Esophagus squamous epithelium (tissue), 5 donors: Measurements from ENCODE around the gene KLHL21. TPM values are rescaled to one million over a fixed set of nuclear protein-coding genes. Genes with fewer than 3 reads are reported as not detected.

ENCODE experiments used
- DNase-seq: peaks from one replicate; lab custom pipeline; 2025; lab: John Stamatoyannopoulos, UW
- H3K27ac ChIP-seq, 4 donors: fragments of 200-600 bp; sonication (generic); one replicate each; pipeline ENCODE4 v1.5.1; 2016 to 2019; ENCODE audit warnings: mild to moderate bottlenecking in 1 of 4
- H3K27me3 ChIP-seq, 4 donors: fragments of 200-600 bp; sonication (generic); 1 replicate in 3 of 4; 2 replicates in 1 of 4; pipeline versions ENCODE4 v1.5.1 to v1.6.0; 2017 to 2021; ENCODE audit warnings: antibody characterized with exemption in 1 of 4
- H3K36me3 ChIP-seq, 3 donors: fragments of 200-600 bp; sonication (generic); one replicate each; pipeline ENCODE4 v1.5.1; 2016 to 2019
- H3K4me1 ChIP-seq, 3 donors: fragments of 200-600 bp; sonication (generic); one replicate each; pipeline ENCODE4 v1.5.1; 2017 to 2019
- H3K4me3 ChIP-seq, 4 donors: fragments of 200-600 bp; sonication (generic); 1 replicate in 3 of 4; 2 replicates in 1 of 4; pipeline ENCODE4 v1.5.1; 2016 to 2019; ENCODE audit warnings: mild to moderate bottlenecking in 2 of 4, moderate library complexity in 1 of 4
- H3K9me3 ChIP-seq, 3 donors: fragments of 200-600 bp; sonication (generic); one replicate each; pipeline ENCODE4 v1.5.1; 2016 to 2019
- CTCF ChIP-seq, 6 experiments: fragments of 450-650 bp in 4 of 6; fragments of 200-600 bp in 2 of 6; sonication (generic) in 2 of 6; IDR thresholded peaks; one replicate each; pipeline ENCODE4 v1.5.1; 2016 to 2019; ENCODE audit warnings: antibody characterized with exemption in 6 of 6, mild to moderate bottlenecking in 4 of 6, moderate library complexity in 4 of 6
- POLR2A ChIP-seq, 4 donors: fragments of 450-650 bp; IDR thresholded peaks; one replicate each; pipeline ENCODE4 v1.6.1; 2017; ENCODE audit warnings: antibody characterized with exemption in 4 of 4, mild to moderate bottlenecking in 4 of 4, moderate library complexity in 3 of 4
- WGBS, 2 donors: methylation state at CpG; one replicate each; pipeline ENCODE4 v1.1.5; 2018; 5-methylcytosine and 5-hydroxymethylcytosine counted together
- intact Hi-C: fragments of 100-400 bp; cut with DNase I; formaldehyde crosslinking; loops from one replicate; pipeline ENCODE4 v1.15.0; 2022
- total RNA-seq, 4 donors: library from RNA; depleted of rRNA; stranded (reverse); fragments of >200 nt; gene quantifications; one replicate each; pipeline ENCODE4 v1.1.0, GENCODE V29; 2016
- donor health status: DM: yes; HTN: yes; CAD: no.

KLHL21 gene
- total RNA-seq, 4 donors from 2014 or later = 45.9 to 68.1 (median 55.1) TPM

- H3K9me3 ChIP-seq = no peaks in the 10 kb centered on the region
- 75 to 76% methylated on average over 8 to 21 of the region's 29 CpGs for WGBS, 2 donors
- no peak for DNase-seq
- peaks cover 0 to 23% (median 7%) of the 10 kb centered on the region in 3 donors for H3K4me1 ChIP-seq
- H3K27ac ChIP-seq = peak overlapping the region in 2 of 4 donors; percentile 9 to 25
- no peaks in the 10 kb centered on the region for H3K27me3 ChIP-seq
- intact Hi-C loops = no loop called here
- TF ChIP-seq CTCF (IDR thresholded peaks at IDR 0.05) (peak in 5 of 6 experiments; percentile 40 to 66 (median 45)), POLR2A (IDR thresholded peaks at IDR 0.05) (no peak)
- peaks cover 27 to 100% (median 30%) of the 10 kb centered on the region in 3 donors for H3K36me3 ChIP-seq
- no peak overlapping the region for H3K4me3 ChIP-seq
Observed at GRCh38 chr1:6634371-6635052, 31.8 kb upstream of the KLHL21 start.

GRCh38 chr1:6632588-6633514, 30.2 kb upstream of the KLHL21 start:
- no peak overlapping the region for H3K27ac ChIP-seq
- WGBS, 2 donors = 77% methylated on average over 13 of the region's 30 CpGs; no CpG with 5 or more reads in 1 of the 2 donors
- intact Hi-C loops = no loop called here
- H3K9me3 ChIP-seq = no peaks in the 10 kb centered on the region
- peaks cover 0 to 19% (median 5%) of the 10 kb centered on the region in 3 donors for H3K4me1 ChIP-seq
- no peak for TF ChIP-seq POLR2A (IDR thresholded peaks at IDR 0.05)
- H3K4me3 ChIP-seq = no peak overlapping the region
- no peak for DNase-seq
- H3K36me3 ChIP-seq = peaks cover 28 to 100% (median 29%) of the 10 kb centered on the region in 3 donors
- no peaks in the 10 kb centered on the region for H3K27me3 ChIP-seq

- Histone ChIP-seq H3K27ac (no peak overlapping the region), H3K9me3 (no peaks in the 10 kb centered on the region), H3K4me3 (no peak overlapping the region), H3K4me1 (peaks cover 7 to 29% (median 8%) of the 10 kb centered on the region in 3 donors), H3K27me3 (no peaks in the 10 kb centered on the region), H3K36me3 (peaks cover 15 to 96% (median 22%) of the 10 kb centered on the region in 3 donors)
- intact Hi-C loops = no loop called here
- 98 to 100% methylated on average over 1 to 7 of the region's 8 CpGs for WGBS, 2 donors
- DNase-seq = no peak
- TF ChIP-seq POLR2A (IDR thresholded peaks at IDR 0.05) (no peak), CTCF (IDR thresholded peaks at IDR 0.05) (no peak)
Observed at GRCh38 chr1:6631058-6631457, 28.4 kb upstream of the KLHL21 start.

- H3K36me3 ChIP-seq = peaks cover 15 to 86% (median 22%) of the 10 kb centered on the region in 3 donors
- no peak for TF ChIP-seq POLR2A (IDR thresholded peaks at IDR 0.05)
- TF ChIP-seq CTCF (IDR thresholded peaks at IDR 0.05) = no peak
- no peaks in the 10 kb centered on the region for H3K27me3 ChIP-seq
- no peaks in the 10 kb centered on the region for H3K9me3 ChIP-seq
- DNase-seq = no peak
- 83 to 95% methylated on average over 4 to 6 of the region's 8 CpGs for WGBS, 2 donors
- no peak overlapping the region for H3K4me3 ChIP-seq
- intact Hi-C loops = no loop called here
- H3K27ac ChIP-seq = no peak overlapping the region
- peaks cover 10 to 34% (median 11%) of the 10 kb centered on the region in 3 donors for H3K4me1 ChIP-seq
Observed at GRCh38 chr1:6630027-6630426, 27.4 kb upstream of the KLHL21 start.

GRCh38 chr1:6628971-6629479, 26.4 kb upstream of the KLHL21 start:
- intact Hi-C loops = loop anchor here (10.0 kb wide), 1 partner anchor 74 kb away; the partner anchor contains the start of genes NOL9 and TAS1R1
- H3K36me3 ChIP-seq = peaks cover 15 to 76% (median 22%) of the 10 kb centered on the region in 3 donors
- no peaks in the 10 kb centered on the region for H3K27me3 ChIP-seq
- no peaks in the 10 kb centered on the region for H3K9me3 ChIP-seq
- TF ChIP-seq CTCF (IDR thresholded peaks at IDR 0.05) (no peak), POLR2A (IDR thresholded peaks at IDR 0.05) (no peak)
- H3K27ac ChIP-seq = no peak overlapping the region
- H3K4me1 ChIP-seq = peaks cover 11 to 36% (median 13%) of the 10 kb centered on the region in 3 donors
- no peak for DNase-seq
- H3K4me3 ChIP-seq = no peak overlapping the region
- WGBS, 2 donors = 91 to 93% methylated on average over 7 to 12 of the region's 12 CpGs
